ENCODE results near the gene TDRD7.

- TF ChIP-seq, protein P1, sequence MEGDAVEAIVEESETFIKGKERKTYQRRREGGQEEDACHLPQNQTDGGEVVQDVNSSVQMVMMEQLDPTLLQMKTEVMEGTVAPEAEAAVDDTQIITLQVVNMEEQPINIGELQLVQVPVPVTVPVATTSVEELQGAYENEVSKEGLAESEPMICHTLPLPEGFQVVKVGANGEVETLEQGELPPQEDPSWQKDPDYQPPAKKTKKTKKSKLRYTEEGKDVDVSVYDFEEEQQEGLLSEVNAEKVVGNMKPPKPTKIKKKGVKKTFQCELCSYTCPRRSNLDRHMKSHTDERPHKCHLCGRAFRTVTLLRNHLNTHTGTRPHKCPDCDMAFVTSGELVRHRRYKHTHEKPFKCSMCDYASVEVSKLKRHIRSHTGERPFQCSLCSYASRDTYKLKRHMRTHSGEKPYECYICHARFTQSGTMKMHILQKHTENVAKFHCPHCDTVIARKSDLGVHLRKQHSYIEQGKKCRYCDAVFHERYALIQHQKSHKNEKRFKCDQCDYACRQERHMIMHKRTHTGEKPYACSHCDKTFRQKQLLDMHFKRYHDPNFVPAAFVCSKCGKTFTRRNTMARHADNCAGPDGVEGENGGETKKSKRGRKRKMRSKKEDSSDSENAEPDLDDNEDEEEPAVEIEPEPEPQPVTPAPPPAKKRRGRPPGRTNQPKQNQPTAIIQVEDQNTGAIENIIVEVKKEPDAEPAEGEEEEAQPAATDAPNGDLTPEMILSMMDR (IDR thresholded peaks at IDR 0.05) = no peak
- TF ChIP-seq EP300 (IDR thresholded peaks at IDR 0.05) = no peak
- TF ChIP-seq POLR2A (IDR thresholded peaks at IDR 0.05) = no peak
- no peak for TF ChIP-seq POLR2AphosphoS5 (IDR thresholded peaks at IDR 0.05)
Measured at GRCh38 chr9:97382099-97382718, 29.7 kb upstream of the TDRD7 start.
